ENCODE data around the gene PRTFDC1.

PRTFDC1 gene

DNA sequence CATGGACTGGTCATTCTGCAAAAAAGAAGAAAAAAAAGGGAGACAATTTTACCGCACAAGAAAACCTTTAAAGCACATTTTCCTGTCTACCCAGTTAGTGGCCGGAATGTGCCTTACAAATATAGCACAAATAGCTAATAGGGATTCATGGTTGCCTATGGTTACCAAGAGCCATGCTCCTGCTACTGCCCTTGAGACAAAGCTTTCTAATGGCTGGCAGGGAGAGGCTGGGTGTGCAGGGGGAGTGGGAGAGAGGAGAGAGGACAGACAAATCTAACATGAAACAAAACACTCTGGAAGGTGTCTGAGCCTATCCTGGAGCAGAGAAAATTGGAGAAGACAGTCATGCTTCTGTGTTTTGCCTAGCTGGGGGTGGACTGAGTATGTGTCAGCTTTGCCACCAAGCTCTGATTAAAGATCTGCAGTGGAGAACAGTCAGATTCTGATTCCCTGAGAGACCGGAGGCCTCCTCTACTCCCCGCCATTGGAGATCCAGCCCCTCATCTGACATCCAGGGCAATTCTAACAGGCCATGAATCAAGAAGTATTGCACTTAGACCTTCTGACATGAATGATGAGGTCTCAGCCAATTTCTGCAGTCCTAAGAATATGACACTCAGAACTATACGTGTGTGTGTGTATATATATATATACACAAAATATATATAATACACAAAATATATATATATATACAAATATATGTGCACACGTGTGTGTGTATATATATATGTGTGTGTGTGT is 80.2 kb downstream of the PRTFDC1 start:
- DNase-seq (ENCODE audit: low spot score) = no peak

- DNase-seq (ENCODE audit: low spot score) = no peak
Measured at GRCh38 chr10:24871011-24871935, 81.1 kb downstream of the PRTFDC1 start.

DNA sequence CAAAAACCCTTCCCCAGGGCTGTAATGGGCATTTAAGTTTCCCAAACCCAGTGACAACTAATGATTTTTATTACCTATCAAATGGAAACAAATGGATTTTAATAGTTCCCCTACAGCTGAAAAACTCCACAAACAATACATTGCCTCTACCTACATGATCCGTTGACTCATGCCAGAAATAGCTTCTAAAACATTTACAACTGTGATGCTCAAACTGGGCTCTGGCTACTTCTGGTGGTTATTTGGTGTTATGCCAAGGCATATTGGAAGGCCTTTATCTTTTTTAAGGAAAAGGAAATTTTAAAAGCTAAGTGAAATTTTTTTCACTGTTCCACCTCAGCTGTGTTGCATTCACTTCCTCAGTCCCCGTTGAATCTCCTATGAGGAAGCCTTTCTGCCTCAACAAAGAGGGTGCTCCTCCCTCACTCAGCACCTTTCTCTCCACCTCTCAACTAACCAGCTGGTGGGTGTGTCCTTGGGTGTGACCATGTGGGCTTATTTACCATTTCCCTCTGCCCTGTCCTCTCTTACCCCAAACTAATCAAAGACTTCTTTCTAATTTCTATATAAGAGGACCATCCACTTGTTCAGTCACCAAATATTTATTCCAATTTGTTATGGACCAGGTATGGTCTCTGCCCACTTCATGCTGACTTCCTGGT is 82.9 kb downstream of the PRTFDC1 start:
- no peak for DNase-seq (ENCODE audit: low spot score)

GRCh38 chr10:24866604-24867583 is 85.5 kb downstream of the PRTFDC1 start:
- peak; percentile 35 for DNase-seq (ENCODE audit: low spot score)

GRCh38 chr10:24865783-24866182 is 86.6 kb downstream of the PRTFDC1 start:
- DNase-seq (ENCODE audit: low spot score) = no peak

DNA sequence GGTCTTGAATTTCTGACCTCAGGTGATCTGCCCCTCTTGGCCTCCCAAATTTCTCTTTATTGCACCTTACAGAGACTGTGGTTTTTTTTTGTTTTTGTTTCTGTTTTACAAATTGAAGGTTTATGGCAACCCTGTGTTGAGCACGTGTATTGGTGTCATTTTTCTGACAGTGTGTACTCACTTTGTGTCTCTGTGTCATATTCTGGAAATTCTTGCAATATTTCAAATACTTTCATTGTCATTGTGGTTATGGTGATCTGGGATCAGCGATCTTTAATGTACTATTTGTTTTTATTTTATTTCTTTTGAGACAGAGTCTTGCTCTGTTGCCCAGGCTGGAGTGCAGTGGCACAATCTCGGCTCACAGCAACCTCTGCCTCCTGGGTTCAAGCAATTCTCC is 89.8 kb downstream of the PRTFDC1 start:
- DNase-seq (ENCODE audit: low spot score) = no peak

GRCh38 chr10:24858288-24859270 is 93.8 kb downstream of the PRTFDC1 start:
- peak; percentile 34 for DNase-seq (ENCODE audit: low spot score)

DNA sequence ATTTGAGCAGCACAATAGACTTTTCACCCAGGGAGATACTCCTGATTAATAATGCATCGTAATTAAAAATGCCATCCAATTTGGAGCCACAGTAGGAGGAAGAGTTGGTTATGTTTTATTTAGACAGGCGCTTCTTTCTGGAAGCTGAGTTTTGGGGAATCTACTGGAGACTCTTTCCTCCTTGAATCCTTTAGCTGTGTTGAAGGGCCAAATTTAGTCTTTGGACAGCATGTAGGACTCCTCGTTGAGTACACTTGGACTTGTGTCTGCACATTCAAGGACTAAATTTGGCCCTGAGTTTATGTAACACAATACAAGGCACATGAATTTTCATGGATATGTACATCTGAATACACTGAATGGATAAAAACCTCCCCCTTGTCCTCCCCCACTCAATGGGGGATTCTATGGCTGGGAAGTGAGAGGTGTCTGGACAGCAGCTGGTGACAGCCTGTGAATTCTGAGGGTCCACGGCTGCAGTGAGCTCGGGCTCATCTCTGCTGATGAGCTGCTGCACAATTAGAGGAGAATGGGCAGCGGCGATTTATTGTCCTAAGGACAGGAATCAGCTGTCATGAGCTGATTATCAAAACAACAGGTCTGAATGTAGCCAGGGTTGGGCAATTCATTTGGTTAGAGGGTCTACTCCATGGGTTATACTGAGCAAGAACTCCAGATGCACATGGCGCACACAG is 95.2 kb downstream of the PRTFDC1 start:
- no peak for DNase-seq (ENCODE audit: low spot score)

GRCh38 chr10:24854256-24854655 is 98.2 kb downstream of the PRTFDC1 start:
- no peak for DNase-seq (ENCODE audit: low spot score)

DNA sequence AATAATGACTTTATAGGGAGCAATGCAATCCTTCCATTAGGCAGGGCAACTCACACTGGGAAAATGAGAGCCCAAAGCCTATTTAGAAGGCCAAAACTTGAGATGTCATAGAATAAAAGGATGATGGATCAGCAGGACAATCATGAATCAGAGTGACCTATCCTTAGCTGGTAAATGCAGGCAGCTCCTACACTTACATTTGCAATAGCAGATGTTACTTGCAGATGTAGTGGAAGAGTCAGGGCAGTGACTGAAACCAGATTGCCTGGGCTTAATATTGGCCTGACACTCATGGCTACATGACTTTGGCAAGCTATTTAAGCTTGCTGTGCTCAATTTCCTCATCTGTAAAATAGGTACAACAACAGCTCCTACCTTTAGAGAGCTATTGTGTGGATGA is 98.7 kb downstream of the PRTFDC1 start:
- no peak for DNase-seq (ENCODE audit: low spot score)

DNA sequence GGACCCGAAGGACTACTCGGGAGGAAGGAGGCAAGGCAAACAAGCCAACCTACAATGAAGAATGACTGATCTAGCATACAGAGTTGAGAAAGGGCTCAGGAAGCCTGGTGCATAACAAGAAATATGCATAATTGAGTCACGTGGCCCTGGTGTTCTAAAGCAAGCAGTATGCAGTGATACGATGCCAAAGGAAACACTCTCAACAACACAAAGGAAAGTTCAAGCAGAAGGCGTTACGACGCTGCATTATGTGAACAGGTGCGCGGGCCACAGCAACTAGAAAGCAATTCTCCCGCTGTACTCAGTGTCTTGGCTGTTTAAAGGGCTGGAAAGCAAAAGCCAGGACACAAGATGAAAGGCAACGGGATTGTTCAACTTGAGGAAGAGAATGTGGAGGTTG is 100.8 kb downstream of the PRTFDC1 start:
- DNase-seq (ENCODE audit: low spot score) = no peak

- no peak for DNase-seq (ENCODE audit: low spot score)
Measured at GRCh38 chr10:24850727-24851296, 101.6 kb downstream of the PRTFDC1 start.

DNA sequence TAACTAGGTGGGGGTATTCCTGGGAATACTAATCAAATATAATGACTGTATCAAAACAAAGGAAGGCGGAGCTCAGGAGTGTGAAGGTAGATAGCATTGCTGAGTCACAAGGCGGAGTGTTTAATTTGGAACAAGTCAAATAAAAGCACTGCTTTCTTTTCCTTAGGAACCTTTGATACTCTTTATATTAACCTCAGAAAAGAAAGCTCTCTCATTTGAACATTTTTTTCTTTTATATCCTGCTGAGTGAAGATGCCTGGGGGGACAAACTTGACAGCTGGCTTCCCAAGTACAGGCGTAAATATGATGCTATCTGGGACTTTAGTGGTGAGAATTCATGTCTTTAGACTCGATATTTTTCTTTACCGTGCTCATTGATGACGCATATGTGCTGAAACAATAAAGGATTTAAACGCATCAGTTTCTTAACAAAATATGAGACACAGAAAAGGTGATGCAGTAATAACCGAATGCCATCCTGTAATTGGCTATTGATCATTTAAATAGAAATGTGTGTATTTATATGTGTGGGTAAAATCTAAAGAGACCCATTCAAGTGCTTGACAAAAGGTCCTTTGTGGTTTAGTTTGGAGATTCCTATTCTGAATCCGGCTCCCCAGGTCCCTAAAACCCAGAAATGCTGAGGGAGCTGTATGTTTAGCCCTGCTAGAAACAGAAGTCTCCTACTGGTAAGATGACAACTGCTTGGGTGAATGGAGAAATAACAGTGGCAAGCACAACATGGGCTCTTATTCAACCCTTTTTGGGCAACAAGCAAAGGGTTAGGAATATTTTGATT is 102.7 kb downstream of the PRTFDC1 start:
- no peak for DNase-seq (ENCODE audit: low spot score)

DNA sequence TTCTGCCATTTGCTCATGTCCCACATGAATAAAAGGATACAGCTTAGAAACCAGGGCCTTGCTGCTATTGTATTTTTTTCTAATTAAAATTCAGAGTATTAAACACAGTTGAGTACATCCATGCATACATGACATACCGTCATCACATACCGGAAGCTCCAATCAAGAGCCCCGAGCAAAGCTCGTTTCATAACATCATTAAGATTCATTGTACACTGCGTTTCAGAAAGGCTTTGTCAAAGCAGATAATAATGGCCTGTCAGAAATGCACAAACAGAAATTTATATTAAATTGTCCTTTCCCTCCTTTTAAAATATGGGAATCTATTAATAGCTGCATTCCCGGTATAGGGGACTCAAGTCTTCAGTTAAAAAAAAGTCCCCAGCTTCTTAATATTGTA is 103.4 kb downstream of the PRTFDC1 start:
- no peak for DNase-seq (ENCODE audit: low spot score)

- DNase-seq (ENCODE audit: low spot score) = no peak
Measured at GRCh38 chr10:24848195-24848594, 104.2 kb downstream of the PRTFDC1 start.

DNA sequence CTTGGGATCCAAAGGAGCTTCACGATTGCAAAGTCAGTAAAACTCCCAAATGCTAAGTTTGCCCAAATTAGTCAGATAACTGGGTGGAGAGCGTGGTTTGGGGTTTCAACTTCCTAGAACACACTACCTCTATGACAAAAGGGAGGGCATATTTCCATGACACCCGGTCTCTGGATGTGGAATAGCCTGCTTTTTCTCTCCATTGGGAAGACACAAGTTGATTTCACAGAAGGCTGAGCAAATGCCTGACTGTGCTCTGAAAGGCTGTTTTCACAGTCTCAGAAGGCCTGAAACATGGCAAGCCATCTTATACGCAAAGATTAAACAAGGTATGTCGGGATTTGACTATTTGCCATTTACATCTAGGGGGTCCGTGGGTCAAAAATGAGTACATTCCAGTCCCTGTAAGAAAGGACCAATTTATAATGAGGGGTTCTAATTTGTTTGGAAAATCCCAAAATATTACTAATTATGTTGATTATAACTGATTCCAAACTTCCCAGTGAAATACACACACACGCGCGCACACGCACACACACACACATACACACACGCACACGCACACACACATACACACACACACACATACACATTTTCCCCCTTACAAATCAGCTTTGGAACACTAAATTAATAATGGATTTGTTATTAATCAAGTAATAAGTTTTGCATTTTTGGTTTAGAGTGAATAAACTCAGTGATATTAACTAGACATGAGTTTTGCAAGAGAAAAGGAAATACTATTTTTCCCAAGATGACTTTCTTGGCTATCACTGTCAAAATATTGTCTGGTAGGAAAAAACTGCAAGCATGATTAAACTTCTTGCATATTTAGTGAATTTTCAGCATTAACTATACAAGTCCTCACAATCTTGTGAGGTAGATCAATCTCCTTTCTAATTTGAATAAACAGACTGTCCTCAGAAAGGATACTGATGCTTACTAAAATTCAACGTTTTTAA is 105.0 kb downstream of the PRTFDC1 start:
- DNase-seq (ENCODE audit: low spot score) = no peak

- no peak for DNase-seq (ENCODE audit: low spot score)
Measured at GRCh38 chr10:24844742-24845141, 107.7 kb downstream of the PRTFDC1 start.

Data from COLO829 (cell line).